ENCODE measurements around the gene PSPH.

DNA sequence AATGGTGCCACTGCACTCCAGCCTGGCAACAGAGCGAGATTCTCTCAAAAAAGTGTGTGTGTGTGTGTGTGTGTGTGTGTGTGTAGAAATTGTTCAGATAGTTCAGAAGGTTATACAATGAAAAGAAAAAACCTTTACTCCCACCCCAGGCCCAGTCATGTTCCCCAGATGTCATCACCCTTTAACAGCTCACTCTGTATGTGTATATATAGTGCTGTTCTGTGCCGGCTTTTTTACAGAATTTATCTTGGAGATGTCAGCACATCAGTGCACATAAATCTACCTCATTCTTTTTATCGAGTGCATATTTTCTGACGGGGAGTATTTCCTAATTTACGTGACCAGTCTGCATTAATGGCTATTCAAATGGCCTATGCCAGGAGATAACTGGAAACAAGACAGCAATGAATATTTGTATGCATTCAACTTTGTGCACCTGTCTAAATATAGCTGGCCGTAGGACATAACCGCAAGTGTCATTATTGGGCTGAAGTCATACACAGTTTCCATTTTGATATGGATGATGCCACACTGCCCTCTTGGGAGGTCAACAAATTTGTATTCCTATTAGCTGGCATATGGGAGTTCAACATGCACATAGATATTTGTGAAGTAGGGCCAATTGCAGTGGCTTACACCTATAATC is 75.1 kb downstream of the PSPH start:
- no peak for TF ChIP-seq POLR2A (IDR thresholded peaks at IDR 0.05; ENCODE audit: extremely low read depth, insufficient read length)
- TF ChIP-seq, protein P1, sequence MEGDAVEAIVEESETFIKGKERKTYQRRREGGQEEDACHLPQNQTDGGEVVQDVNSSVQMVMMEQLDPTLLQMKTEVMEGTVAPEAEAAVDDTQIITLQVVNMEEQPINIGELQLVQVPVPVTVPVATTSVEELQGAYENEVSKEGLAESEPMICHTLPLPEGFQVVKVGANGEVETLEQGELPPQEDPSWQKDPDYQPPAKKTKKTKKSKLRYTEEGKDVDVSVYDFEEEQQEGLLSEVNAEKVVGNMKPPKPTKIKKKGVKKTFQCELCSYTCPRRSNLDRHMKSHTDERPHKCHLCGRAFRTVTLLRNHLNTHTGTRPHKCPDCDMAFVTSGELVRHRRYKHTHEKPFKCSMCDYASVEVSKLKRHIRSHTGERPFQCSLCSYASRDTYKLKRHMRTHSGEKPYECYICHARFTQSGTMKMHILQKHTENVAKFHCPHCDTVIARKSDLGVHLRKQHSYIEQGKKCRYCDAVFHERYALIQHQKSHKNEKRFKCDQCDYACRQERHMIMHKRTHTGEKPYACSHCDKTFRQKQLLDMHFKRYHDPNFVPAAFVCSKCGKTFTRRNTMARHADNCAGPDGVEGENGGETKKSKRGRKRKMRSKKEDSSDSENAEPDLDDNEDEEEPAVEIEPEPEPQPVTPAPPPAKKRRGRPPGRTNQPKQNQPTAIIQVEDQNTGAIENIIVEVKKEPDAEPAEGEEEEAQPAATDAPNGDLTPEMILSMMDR (IDR thresholded peaks at IDR 0.05; ENCODE audit: low read depth, low read length) = no peak
- no peak for TF ChIP-seq MYC (IDR thresholded peaks at IDR 0.05; ENCODE audit: low read depth, low read length)
